NCI-H1417 (cell line): ENCODE data around the gene AKIRIN2.

Experiments
- DNase-seq, 3 experiments: peaks; one replicate each; lab custom pipeline; 2025; lab: John Stamatoyannopoulos, UW

AKIRIN2 gene

GRCh38 chr6:87655824-87656223 is 46.2 kb downstream of the AKIRIN2 start:
- no peak for DNase-seq

- no peak for DNase-seq
These were observed 47.1 kb downstream of the AKIRIN2 start for GRCh38 chr6:87654875-87655454.

GRCh38 chr6:87654122-87654521 is 47.9 kb downstream of the AKIRIN2 start:
- no peak for DNase-seq

- DNase-seq: no peak
These were observed 48.7 kb downstream of the AKIRIN2 start for GRCh38 chr6:87653074-87653962.

GRCh38 chr6:87645080-87645479 is 57.0 kb downstream of the AKIRIN2 start:
- DNase-seq: no peak

- DNase-seq: no peak
These were observed 60.9 kb downstream of the AKIRIN2 start for GRCh38 chr6:87641065-87641692.

- no peak for DNase-seq
These were observed 62.7 kb downstream of the AKIRIN2 start for GRCh38 chr6:87639373-87639772.

- DNase-seq: no peak
These were observed 64.9 kb downstream of the AKIRIN2 start for GRCh38 chr6:87637106-87637505.

GRCh38 chr6:87636315-87636714 is 65.7 kb downstream of the AKIRIN2 start:
- DNase-seq: no peak

- DNase-seq: no peak
These were observed 68.2 kb downstream of the AKIRIN2 start for GRCh38 chr6:87633851-87634250.

GRCh38 chr6:87630746-87631145 is 71.3 kb downstream of the AKIRIN2 start:
- no peak for DNase-seq

- no peak for DNase-seq
These were observed 73.2 kb downstream of the AKIRIN2 start for GRCh38 chr6:87628881-87629280.

- no peak for DNase-seq
These were observed 73.6 kb downstream of the AKIRIN2 start for GRCh38 chr6:87628424-87628823.
